Activated naive CD8-positive, alpha-beta T cell treated with anti-CD3 and anti-CD28 coated beads for 36 hours (primary cell): Measurements from ENCODE around the gene SP140. TPM values are rescaled to one million over a fixed set of nuclear protein-coding genes. Genes with fewer than 3 reads are reported as not detected.
A peak's percentile ranks its signal among the peaks of the same experiment; 100 is the strongest.
"Not testable (repeated sequence)": the region's sequence is repeated elsewhere in the genome, so short reads cannot be mapped to it uniquely, and the experiment has no call there.

Experiments
- DNase-seq: peaks from one replicate; pipeline ENCODE4 v3.0.0; 2021
- H3K27ac Mint-ChIP-seq: one replicate; pipeline ENCODE4 v1.8.0; 2022; ENCODE audit warnings: mild to moderate bottlenecking, moderate library complexity, mixed read lengths
- H3K27me3 Mint-ChIP-seq: one replicate; pipeline ENCODE4 v1.8.0; 2022; ENCODE audit warnings: mild to moderate bottlenecking, mixed read lengths
- H3K36me3 Mint-ChIP-seq: one replicate; pipeline ENCODE4 v1.8.0; 2021; ENCODE audit warnings: mild to moderate bottlenecking, mixed read lengths
- H3K4me1 Mint-ChIP-seq: one replicate; pipeline ENCODE4 v1.8.0; 2021; ENCODE audit warnings: mixed read lengths
- H3K4me3 Mint-ChIP-seq: one replicate; pipeline ENCODE4 v1.8.0; 2022; ENCODE audit warnings: mild to moderate bottlenecking, moderate library complexity, mixed read lengths
- H3K9me3 Mint-ChIP-seq: one replicate; pipeline ENCODE4 v1.8.0; 2022; ENCODE audit warnings: mixed read lengths
- total RNA-seq, 2 experiments: library from RNA; stranded (reverse); gene quantifications; one replicate each; pipeline ENCODE4 v1.2.3, GENCODE V29; 2021

SP140 gene
- total RNA-seq, 2 experiments from 2014 or later: 42.7 to 46.8 TPM

DNA sequence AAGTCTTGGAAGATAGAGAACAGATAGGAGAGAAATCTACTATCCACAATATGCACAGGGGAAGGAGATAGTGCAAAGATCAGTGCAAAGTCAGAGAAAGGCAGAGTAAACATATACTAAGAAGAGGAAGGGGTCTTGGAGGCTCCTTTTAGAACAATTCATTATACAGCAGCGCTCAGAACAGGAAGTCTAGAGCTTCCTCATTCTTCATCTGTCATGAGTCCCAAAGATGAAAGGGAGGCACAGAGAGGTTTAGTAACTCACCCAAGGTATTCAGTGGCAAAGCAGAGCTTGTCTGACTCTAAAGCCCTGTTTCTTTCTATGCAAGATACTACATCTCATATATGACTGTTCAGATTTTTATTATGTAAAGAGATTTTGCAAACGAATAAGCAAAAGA lies 7.1 kb upstream of the SP140 start:
- peak overlapping the region; percentile 90 for H3K27ac Mint-ChIP-seq

DNA sequence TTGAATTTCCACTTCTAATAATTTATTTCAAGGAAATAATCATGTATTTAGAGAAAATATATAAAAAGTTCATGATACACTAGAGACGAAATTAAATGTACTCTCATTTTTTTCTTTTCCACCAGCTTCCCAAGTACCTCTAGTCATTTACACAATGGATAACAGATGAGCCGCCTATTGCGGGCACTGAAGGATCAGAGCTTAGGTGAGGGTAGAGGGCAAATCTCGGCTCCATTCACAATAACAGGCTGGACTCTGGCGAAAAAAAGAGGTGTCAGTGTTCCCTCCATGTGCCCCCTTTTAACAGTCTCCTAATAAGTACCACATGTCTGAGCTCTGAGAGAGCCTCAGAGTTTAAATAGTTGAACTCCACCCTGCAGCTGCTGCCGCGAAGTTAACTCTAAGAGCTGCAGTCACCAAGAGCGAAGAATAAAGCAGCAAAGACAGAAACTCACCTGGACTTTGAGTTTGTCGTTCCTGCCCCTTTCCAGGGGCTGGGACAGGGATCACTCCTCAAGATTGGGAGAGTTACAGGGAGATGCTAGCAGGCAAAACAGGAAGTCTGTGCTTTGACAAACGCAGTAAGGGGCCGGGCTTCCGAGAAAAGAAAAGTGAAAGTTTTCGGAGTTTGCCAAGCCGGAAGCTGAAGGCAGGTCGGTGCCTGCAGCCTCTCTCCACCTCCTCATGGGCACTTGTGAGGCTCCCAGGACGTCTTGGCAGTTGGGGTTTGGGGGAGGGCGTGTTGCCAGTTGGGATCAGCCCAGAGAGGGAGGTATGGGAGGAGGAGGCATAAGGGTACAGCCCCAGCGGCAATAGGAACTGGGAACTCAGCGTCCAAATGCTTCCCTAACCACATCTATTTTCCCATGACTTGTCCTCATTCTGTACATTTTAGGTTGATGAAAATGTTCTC lies 5.9 kb upstream of the SP140 start, which contains the start of gene SP110:
SP110 (minus strand) TSS at position 566 of the 913 bp plus-strand sequence. CDS start 3,057 bp downstream, outside the sequence.
- H3K27ac Mint-ChIP-seq: peak within 1 kb of the TSS; percentile 98
- no peaks in the 10 kb centered on the region for H3K9me3 Mint-ChIP-seq
- peak; percentile 81 for DNase-seq
- peaks cover 46% of the 10 kb centered on the region for H3K4me1 Mint-ChIP-seq
- no peaks in the 10 kb centered on the region for H3K27me3 Mint-ChIP-seq
- peak within 1 kb of the TSS; percentile 99 for H3K4me3 Mint-ChIP-seq
- H3K36me3 Mint-ChIP-seq: peaks cover 43% of the 10 kb centered on the region

More for the DNA sequence above, 7.1 kb upstream of the SP140 start:
- H3K4me1 Mint-ChIP-seq: peaks cover 47% of the 10 kb centered on the region
- no peak for DNase-seq
- H3K4me3 Mint-ChIP-seq: peak overlapping the region; percentile 99
- no peaks in the 10 kb centered on the region for H3K9me3 Mint-ChIP-seq
- H3K27me3 Mint-ChIP-seq: no peaks in the 10 kb centered on the region
- peaks cover 55% of the 10 kb centered on the region for H3K36me3 Mint-ChIP-seq

DNA sequence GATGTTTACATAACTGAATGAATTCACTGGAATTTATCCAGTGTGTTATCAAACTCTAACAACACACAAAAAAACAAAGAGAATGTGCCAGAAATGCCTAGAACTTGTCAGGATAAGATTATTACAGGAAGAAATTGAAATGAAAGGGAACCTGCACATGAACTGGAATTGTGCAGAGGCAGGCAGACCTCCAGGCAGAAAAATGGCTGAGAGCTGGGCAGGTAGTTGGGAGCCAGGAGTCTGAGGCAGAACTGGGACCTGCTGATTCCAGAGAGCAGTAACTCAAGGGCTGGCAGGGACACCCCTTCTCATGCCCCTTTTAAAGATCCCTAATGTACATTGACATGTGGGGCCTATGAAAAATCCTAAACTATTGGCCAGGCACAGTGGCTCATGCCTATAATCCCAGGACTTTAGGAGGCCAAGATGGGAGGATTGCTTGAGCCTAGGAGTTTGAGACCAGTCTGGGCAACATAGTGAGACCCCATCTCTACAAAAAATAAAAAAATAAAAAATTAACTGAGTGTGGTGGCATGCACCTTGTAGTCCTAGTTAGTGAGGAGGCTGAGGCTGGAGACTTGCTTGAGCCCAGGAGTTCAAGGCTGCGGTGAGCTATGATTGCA lies 5.1 kb upstream of the SP140 start:
- Mint-ChIP-seq H3K4me3 (peak overlapping the region; percentile 99), H3K36me3 (peaks cover 38% of the 10 kb centered on the region), H3K9me3 (no peaks in the 10 kb centered on the region), H3K4me1 (peaks cover 51% of the 10 kb centered on the region), H3K27me3 (no peaks in the 10 kb centered on the region), H3K27ac (peak overlapping the region; percentile 98)
- DNase-seq: no peak

DNA sequence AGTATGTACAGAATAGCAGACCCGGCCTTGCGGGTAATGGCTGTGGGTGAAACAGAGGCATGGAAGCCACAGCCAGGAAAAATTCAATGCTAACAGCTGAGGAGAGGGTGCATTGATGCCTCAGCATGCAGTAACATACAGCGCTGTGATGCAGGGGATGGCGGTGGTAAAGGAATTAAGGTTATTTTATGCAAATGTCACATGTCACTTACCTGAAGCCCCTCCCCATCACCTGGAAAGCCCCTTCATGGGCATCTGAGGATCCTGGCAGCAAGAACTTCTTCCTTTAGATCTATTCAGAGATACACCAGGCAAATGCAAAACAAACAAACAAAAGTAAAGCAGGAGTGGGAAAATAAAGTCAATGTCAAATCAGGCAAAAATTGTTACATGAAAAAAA lies 4.0 kb upstream of the SP140 start:
- no peak for DNase-seq
- Mint-ChIP-seq H3K36me3 (peaks cover 29% of the 10 kb centered on the region), H3K27me3 (no peaks in the 10 kb centered on the region), H3K27ac (no peak overlapping the region), H3K9me3 (no peaks in the 10 kb centered on the region), H3K4me3 (no peak overlapping the region), H3K4me1 (peaks cover 44% of the 10 kb centered on the region)

DNA sequence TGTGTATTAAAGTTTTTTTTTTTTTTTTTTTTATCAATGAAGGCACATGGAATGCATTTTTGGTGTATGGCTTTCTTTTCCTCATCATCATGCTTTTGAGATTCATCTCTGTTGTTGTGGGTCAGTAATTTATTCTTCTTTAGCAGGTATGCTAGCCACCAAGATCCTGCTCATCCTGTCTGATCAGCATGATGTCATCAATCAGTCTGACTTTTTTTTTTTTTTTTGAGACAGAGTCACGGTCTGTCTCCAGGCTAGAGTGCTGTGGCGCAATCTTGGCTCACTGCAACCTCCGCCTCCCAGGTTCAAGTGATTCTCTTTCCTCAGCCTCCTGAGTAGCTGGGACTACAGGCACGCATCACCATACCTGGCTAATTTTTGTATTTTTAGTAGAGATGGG lies 2.7 kb upstream of the SP140 start:
- DNase-seq, H3K4me3 Mint-ChIP-seq, H3K27me3 Mint-ChIP-seq, H3K9me3 Mint-ChIP-seq: not testable (repeated sequence)
- H3K27ac Mint-ChIP-seq: peak overlapping the region; percentile 68
- peaks cover 41% of the 10 kb centered on the region for H3K4me1 Mint-ChIP-seq
- peaks cover 22% of the 10 kb centered on the region for H3K36me3 Mint-ChIP-seq

DNA sequence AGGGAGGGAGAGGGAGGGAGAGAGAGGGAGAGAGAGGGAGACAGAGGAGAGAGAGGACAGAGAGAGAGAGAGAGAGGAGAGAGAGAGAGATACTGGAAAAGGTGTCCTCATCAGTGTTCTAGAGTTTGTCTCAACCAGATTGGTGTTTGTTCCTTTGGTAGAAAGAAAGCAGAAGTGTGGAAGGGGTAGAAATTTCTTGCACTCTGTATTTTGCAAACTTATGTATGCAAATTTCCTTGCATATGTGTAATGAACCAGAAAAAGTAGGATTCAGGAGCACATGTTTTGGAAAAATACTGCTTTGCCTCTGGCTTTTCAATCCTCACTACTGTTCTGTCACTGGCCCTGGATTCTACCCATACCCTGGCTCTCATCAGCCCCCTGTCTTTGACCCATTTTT lies 1.1 kb upstream of the SP140 start:
- DNase-seq: no peak
- H3K4me1 Mint-ChIP-seq: peaks cover 38% of the 10 kb centered on the region
- H3K9me3 Mint-ChIP-seq: peaks cover 3% of the 10 kb centered on the region
- H3K36me3 Mint-ChIP-seq: peaks cover 17% of the 10 kb centered on the region
- H3K4me3 Mint-ChIP-seq: peak overlapping the region; percentile 84
- peak overlapping the region; percentile 95 for H3K27ac Mint-ChIP-seq
- H3K27me3 Mint-ChIP-seq: no peaks in the 10 kb centered on the region

DNA sequence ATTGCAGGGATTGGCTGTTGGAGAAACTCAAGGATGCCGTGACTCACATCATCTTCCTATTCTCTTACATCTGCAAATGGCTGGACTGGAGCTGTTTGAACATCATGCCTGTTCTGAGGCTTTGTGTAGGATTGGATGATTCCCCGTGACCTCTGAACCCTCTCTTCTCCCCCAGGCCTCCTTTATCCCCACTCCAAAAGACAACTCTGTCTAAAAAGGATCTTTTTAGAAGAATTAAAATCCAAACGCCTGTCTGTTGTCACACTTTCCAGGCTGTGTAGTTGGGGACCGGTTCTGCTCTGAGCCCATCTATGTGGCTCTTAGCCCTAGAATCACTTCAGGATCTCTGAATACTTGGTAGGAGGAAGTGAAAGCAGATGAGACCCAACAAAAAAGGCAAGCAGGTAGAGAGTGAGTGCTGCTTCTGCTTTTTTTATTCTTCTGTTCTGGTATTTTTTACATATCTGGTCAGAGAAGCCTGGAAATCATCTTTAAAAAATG lies 565 bp downstream of the SP140 start:
- no peak for DNase-seq
- peak overlapping the region; percentile 84 for H3K4me3 Mint-ChIP-seq
- peaks cover 28% of the 10 kb centered on the region for H3K36me3 Mint-ChIP-seq
- peak overlapping the region; percentile 95 for H3K27ac Mint-ChIP-seq
- peaks cover 45% of the 10 kb centered on the region for H3K4me1 Mint-ChIP-seq
- H3K27me3 Mint-ChIP-seq: no peaks in the 10 kb centered on the region
- H3K9me3 Mint-ChIP-seq: peaks cover 15% of the 10 kb centered on the region

DNA sequence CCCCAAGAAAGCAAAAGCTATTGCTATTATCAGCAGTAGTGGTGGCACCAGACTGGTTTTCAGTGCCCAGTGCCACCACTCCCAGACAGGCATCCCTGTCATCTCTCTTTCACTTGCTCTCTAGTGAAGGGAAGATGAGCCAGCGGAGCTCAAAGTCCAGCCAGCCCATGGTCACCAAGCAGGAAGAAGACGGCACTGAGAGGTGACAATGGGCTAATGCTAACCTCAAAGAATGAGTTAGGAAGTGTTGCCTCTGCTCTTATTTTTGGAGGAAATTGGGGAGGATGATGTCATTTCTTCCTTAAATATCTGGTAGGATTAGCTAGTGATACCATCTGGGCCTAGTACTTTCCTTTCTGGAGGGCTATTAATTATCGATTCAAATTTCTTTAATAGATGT lies 1.7 kb downstream of the SP140 start:
- peak overlapping the region; percentile 75 for H3K4me3 Mint-ChIP-seq
- H3K4me1 Mint-ChIP-seq: peaks cover 48% of the 10 kb centered on the region
- no peak for DNase-seq
- no peaks in the 10 kb centered on the region for H3K27me3 Mint-ChIP-seq
- peak overlapping the region; percentile 67 for H3K27ac Mint-ChIP-seq
- H3K36me3 Mint-ChIP-seq: peaks cover 38% of the 10 kb centered on the region
- peaks cover 19% of the 10 kb centered on the region for H3K9me3 Mint-ChIP-seq

DNA sequence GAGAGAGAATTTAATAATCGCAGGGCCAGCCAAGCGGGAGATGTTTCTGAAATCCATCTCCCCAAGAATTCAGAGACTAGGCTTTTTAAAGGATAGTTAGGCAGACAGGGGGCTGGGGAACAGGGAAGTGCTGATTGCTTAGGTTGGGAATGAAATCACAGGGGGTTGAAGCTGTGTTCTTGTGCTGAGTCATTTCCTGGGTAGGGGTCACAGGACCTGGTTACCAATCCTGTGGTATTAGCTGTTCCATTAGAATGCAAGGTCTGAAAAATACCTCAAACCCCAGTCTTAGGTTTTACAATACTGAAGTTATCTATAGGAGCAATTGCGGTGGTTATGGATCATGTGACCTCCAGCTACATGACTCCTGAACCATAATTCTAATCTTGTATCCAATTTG lies 4.6 kb downstream of the SP140 start:
- Mint-ChIP-seq H3K27me3 (no peaks in the 10 kb centered on the region), H3K4me3 (peak overlapping the region; percentile 45), H3K36me3 (peaks cover 39% of the 10 kb centered on the region), H3K4me1 (peaks cover 48% of the 10 kb centered on the region), H3K27ac (peak overlapping the region; percentile 31), H3K9me3 (peaks cover 20% of the 10 kb centered on the region)
- no peak for DNase-seq

DNA sequence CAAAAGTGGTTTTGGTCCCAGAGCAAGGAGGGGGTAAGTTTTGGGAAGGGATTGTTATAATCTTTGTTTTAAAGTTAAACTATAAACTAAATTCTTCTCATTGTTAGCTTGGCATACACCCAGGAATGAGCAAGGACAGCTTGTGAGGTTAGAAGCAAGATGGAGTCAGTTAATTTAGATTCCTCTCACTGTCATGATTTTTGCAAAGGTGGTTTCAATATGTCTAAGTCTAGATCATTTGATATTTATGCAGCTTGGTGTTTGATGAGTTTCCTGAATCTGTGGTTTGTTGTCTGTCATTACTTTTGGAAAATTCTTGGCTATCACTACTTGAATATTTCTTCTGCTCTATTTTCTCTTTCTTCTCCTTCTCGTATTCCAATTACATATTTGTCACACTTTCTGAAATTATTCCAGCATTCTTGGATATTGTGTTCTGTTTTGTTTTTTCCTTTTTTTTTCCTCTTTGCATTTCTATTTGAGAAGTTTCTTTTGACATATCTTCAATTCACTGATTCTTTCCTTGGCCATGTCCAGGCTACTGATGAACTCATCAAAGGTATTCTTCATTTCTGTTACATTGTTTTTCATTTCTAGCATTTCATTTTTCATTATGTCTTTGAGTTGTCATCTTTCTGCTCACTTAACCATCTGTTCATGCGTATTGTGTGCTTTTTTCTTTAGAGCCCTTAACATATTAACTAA lies 5.1 kb downstream of the SP140 start:
- peaks cover 20% of the 10 kb centered on the region for H3K9me3 Mint-ChIP-seq
- peak overlapping the region; percentile 45 for H3K4me3 Mint-ChIP-seq
- peaks cover 39% of the 10 kb centered on the region for H3K36me3 Mint-ChIP-seq
- H3K27ac Mint-ChIP-seq: peak overlapping the region; percentile 26
- H3K4me1 Mint-ChIP-seq: peaks cover 45% of the 10 kb centered on the region
- DNase-seq: no peak
- no peaks in the 10 kb centered on the region for H3K27me3 Mint-ChIP-seq

DNA sequence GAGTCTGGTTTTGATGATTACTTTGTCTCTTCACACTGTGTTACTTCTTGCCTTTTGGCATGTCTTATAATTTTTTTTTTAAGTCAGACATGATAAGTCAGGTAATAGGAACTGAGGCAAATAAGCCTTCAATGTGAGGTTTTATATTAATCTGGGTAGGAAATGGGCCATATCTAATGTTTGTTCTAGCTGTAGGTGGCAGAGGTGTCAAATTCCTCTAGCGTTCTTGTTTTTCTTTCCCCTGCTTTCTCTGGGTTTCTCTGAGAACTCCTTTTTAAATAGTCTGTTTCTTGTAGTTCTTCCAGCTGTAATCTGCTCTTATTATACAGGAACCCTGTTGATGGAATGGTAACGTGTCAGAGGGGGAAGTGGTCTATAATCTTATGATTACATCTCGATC lies 5.7 kb downstream of the SP140 start:
- Mint-ChIP-seq H3K27ac (no peak overlapping the region), H3K4me3 (no peak overlapping the region), H3K27me3 (no peaks in the 10 kb centered on the region), H3K4me1 (peaks cover 46% of the 10 kb centered on the region), H3K9me3 (peaks cover 20% of the 10 kb centered on the region), H3K36me3 (peaks cover 39% of the 10 kb centered on the region)
- no peak for DNase-seq

DNA sequence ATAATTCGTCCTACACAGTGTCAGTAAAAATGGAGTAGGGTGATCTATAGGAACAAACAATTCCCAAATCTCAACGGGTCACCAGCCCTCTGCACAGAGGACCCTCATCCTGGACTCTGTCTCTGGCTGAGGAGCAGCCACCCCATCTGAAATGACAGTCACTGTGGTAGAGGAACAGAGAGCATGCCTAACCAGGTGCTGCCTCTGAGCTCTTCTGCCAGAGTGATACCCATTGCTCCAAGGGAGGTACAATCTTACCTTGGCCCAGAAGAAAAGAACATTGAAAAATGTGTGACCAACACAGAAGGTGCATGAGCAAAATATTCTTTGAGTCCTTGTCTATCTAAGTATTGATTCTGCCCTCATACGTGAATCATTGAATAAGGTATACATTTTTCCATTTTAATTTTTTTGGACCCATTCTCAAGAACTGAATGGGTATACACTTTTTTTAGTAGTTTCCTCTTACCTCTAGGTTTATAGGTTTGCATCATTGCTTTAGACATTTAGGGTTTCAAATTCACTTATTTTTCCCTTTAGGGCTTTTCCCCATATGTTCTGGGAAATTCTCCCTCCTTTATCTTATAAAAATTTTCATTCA lies 8.7 kb downstream of the SP140 start:
- peaks cover 43% of the 10 kb centered on the region for H3K36me3 Mint-ChIP-seq
- DNase-seq: no peak
- peak overlapping the region; percentile 40 for H3K27ac Mint-ChIP-seq
- peaks cover 17% of the 10 kb centered on the region for H3K9me3 Mint-ChIP-seq
- H3K27me3 Mint-ChIP-seq: no peaks in the 10 kb centered on the region
- peaks cover 34% of the 10 kb centered on the region for H3K4me1 Mint-ChIP-seq
- H3K4me3 Mint-ChIP-seq: no peak overlapping the region

DNA sequence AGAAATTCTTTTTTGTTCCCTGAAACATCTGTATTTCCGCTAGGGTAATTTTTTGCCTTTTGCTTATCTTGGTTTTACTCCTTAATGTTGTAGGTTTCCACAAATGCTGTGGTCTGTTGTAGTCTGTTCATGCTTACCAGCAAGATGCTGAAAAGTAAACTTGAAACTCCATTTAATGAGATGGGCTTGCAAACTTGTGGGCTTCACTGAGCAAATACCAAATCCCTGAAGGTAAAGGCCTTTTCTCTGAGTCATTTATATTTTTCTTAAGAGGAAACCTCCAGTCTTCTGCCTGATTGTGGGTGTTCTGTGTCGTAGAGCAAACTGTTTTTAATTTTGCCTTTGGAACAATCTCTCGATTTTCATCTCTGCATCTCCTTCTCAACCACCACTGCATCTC lies 9.3 kb downstream of the SP140 start:
- H3K36me3 Mint-ChIP-seq: peaks cover 39% of the 10 kb centered on the region
- peaks cover 16% of the 10 kb centered on the region for H3K9me3 Mint-ChIP-seq
- H3K27ac Mint-ChIP-seq: peak overlapping the region; percentile 64
- no peak overlapping the region for H3K4me3 Mint-ChIP-seq
- no peak for DNase-seq
- no peaks in the 10 kb centered on the region for H3K27me3 Mint-ChIP-seq
- H3K4me1 Mint-ChIP-seq: peaks cover 33% of the 10 kb centered on the region

DNA sequence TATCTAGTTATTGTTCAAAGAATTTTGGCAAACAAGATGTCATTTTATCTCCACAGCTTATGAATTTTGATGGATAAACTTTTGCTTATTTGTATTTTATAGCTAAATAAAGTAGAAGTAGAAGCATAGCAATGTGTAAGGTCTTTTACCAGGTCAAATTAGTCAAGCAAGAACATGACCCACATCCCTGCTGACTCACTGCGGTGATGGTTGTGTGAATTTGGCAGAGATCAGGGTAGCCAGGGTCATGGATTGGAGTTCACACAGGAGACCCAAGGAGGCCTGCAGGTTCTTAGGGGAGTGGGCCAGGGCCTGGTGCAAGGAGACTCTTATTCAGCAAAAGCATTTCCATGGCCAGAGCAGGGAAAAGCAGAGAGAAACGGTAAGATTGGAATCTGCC lies 18.7 kb downstream of the SP140 start:
- Mint-ChIP-seq H3K4me1 (no peaks in the 10 kb centered on the region), H3K9me3 (peaks cover 2% of the 10 kb centered on the region), H3K36me3 (peaks cover 22% of the 10 kb centered on the region), H3K4me3 (no peak overlapping the region), H3K27me3 (no peaks in the 10 kb centered on the region), H3K27ac (no peak overlapping the region)
- DNase-seq: no peak
